HepG2 (cell line): Measurements from ENCODE around the gene RUNX2. TPM values are rescaled to one million over a fixed set of nuclear protein-coding genes. Genes with fewer than 3 reads are reported as not detected.
A peak's percentile ranks its signal among the peaks of the same experiment; 100 is the strongest.

Experiments
- ATAC-seq: fragments of 200-7000 bp; cut with Tn5 transposase; 3 replicates; pipeline ENCODE4 v1.9.1; 2020; ENCODE audit warnings: mild to moderate bottlenecking, moderate library complexity
- BruUV-seq: library from RNA; stranded (reverse); fragments of 400-500 nt; replicated peaks from 2 replicates; lab custom pipeline; 2021; lab: Mats Ljungman, UMichigan
- CTCF ChIA-PET: fragments of 300-600 bp; formaldehyde crosslinking; extraction: SDS; loops from one replicate; lab custom pipeline; 2021; ENCODE audit warnings: low total read pairs, inconsistent platforms, low intra/inter-chr PET ratio; lab: Yijun Ruan, JAX
- POLR2A ChIA-PET: fragments of 350-600 bp; sonication (Branson Sonifier 250); formaldehyde crosslinking; loops from one replicate; lab custom pipeline; 2020; ENCODE audit warnings: antibody characterized with exemption, inconsistent platforms; lab: Yijun Ruan, JAX
- DNase-seq: peaks from one replicate; pipeline ENCODE4 v3.0.0-alpha.2; 2015; ENCODE audit warnings: low spot score
- FAIRE-seq: peaks from 3 replicates; lab custom pipeline; 2011; peaks lifted over from hg19 to GRCh38; lab: Jason Lieb, UNC
- H2AFZ ChIP-seq: one replicate; pipeline ENCODE4 v1.6.1; 2011; ENCODE audit warnings: low read length, inconsistent platforms
- H3K27ac ChIP-seq: fragments of 300-600 bp; 3 replicates; pipeline ENCODE4 v1.8.0; 2011; ENCODE audit warnings: mixed run types, mild to moderate bottlenecking, mixed read lengths, low read length, inconsistent platforms; ENCODE audit not compliant: insufficient read depth; ENCODE audit errors: extremely low read length
- H3K27me3 ChIP-seq, 2 experiments: fragments of 200-600 bp in 1 of 2; 2 replicates in 1 of 2; 3 replicates in 1 of 2; pipeline versions ENCODE4 v1.6.0 to v1.8.0; 2011; ENCODE audit warnings: low read length in 2 of 2, mild to moderate bottlenecking in 2 of 2, moderate library complexity in 2 of 2, inconsistent platforms in 1 of 2; ENCODE audit not compliant: insufficient read depth in 2 of 2, control insufficient read depth in 1 of 2
- H3K36me3 ChIP-seq, 2 experiments: fragments of 200-600 bp in 1 of 2; replicated peaks in 1 of 2; 2 replicates in 1 of 2; 3 replicates in 1 of 2; pipeline versions ENCODE4 v1.5.1 to v1.8.0; 2011; ENCODE audit warnings: low read length in 2 of 2, inconsistent platforms in 1 of 2; ENCODE audit not compliant: insufficient read depth in 2 of 2, control insufficient read depth in 1 of 2
- H3K4me1 ChIP-seq: 2 replicates; pipeline ENCODE4 v1.5.1; 2012; ENCODE audit warnings: low read length, inconsistent platforms; ENCODE audit not compliant: insufficient read depth
- H3K4me2 ChIP-seq: 2 replicates; pipeline ENCODE4 v1.6.0; 2011; ENCODE audit warnings: low read depth, low read length, inconsistent platforms
- H3K4me3 ChIP-seq, 3 experiments: fragments of 200-600 bp in 1 of 3; sonication (generic), shearing (Covaris generic) in 1 of 3; replicated peaks in 1 of 3; 2 replicates each; pipeline ENCODE4 v1.5.1; 2011 to 2016; ENCODE audit warnings: low read length in 3 of 3, inconsistent platforms in 2 of 3, low read depth in 2 of 3, mild to moderate bottlenecking in 2 of 3, control low read depth in 1 of 3, mixed read lengths in 1 of 3; ENCODE audit not compliant: insufficient read depth in 1 of 3
- H3K79me2 ChIP-seq: one replicate; pipeline ENCODE4 v1.6.1; 2011; ENCODE audit warnings: low read length, inconsistent platforms; ENCODE audit not compliant: insufficient read depth
- H3K9ac ChIP-seq: 2 replicates; pipeline ENCODE4 v1.6.0; 2011; ENCODE audit warnings: mild to moderate bottlenecking, low read depth, low read length, inconsistent platforms; ENCODE audit not compliant: insufficient read depth
- H3K9me3 ChIP-seq: 2 replicates; pipeline ENCODE4 v1.5.1; 2012; ENCODE audit warnings: mild to moderate bottlenecking, low read length
- H4K20me1 ChIP-seq: 2 replicates; pipeline ENCODE4 v1.6.0; 2011; ENCODE audit warnings: inconsistent platforms, mild to moderate bottlenecking, low read length, moderate library complexity; ENCODE audit not compliant: insufficient read depth
- CBX2 ChIP-seq, 2 experiments: fragments of 200-600 bp in 1 of 2; sonication (generic); formaldehyde crosslinking in 1 of 2; IDR thresholded peaks; 2 replicates each; pipeline versions ENCODE4 v1.7.0 to v1.8.1; 2018 to 2022; ENCODE audit warnings: low read depth in 2 of 2, low read length in 1 of 2, mild to moderate bottlenecking in 1 of 2, missing genetic modification reagents in 1 of 2
- CHD4 ChIP-seq: fragments of 200-600 bp; sonication (generic); IDR thresholded peaks from 2 replicates; pipeline ENCODE4 v1.7.0; 2017; ENCODE audit warnings: mild to moderate bottlenecking, low read length, borderline replicate concordance
- SNAPC2 ChIP-seq: sonication (generic); formaldehyde crosslinking; IDR thresholded peaks from 2 replicates; pipeline ENCODE4 v1.8.1; 2022; ENCODE audit warnings: mild to moderate bottlenecking, missing genetic modification reagents
- WGBS: methylation state at CpG from one replicate; pipeline ENCODE4 v1.1.6; 2017; ENCODE audit warnings: low lambda C conversion rate; 5-methylcytosine and 5-hydroxymethylcytosine counted together
- in situ Hi-C: cut with HindIII; loops from 2 replicates; pipeline ENCODE4 v1.10.0; 2017; ENCODE audit warnings: low pct_unique_long_range_greater_than_20kb; ENCODE audit not compliant: extremely low pct_ligation_motif_present
- intact Hi-C: fragments of 100-400 bp; cut with micrococcal nuclease; formaldehyde crosslinking; loops from one replicate; pipeline ENCODE4 v1.10.0; 2022; ENCODE audit not compliant: unreplicated experiment
- polyA plus RNA-seq, 8 experiments: library from polyadenylated mRNA; depleted of rRNA in 3 of 8; stranded (reverse) in 7 of 8; unstranded in 1 of 8; fragments of >200 nt; fragmentation: Illumina TruSeq in 4 of 8; extraction: Trizol in 4 of 8; gene quantifications; 2 replicates each; pipeline versions ENCODE4 v1.2.1 to v1.2.3, GENCODE V29; 2011 to 2016; ENCODE audit warnings: low read depth in 4 of 8, missing spikeins in 1 of 8, mixed read lengths in 1 of 8; ENCODE audit not compliant: insufficient read depth in 1 of 8
- total RNA-seq, 5 experiments: library from RNA; depleted of rRNA; stranded (reverse); fragments of >200 nt; fragmentation: Illumina TruSeq; extraction: Trizol; gene quantifications; 2 replicates each; pipeline ENCODE4 v1.2.3, GENCODE V29; 2016; ENCODE audit warnings: low read depth in 1 of 5
- TF ChIP-seq, protein P1 (sequence below): IDR thresholded peaks from 2 replicates; pipeline ENCODE4 v1.6.1; 2016; ENCODE audit warnings: low read depth, missing genetic modification reagents, missing compliant biosample characterization
- TF ChIP-seq, protein P2 (sequence below): sonication (generic); formaldehyde crosslinking; conservative IDR thresholded peaks from 2 replicates; pipeline ENCODE4 v1.4.0; 2020; ENCODE audit warnings: missing genetic modification reagents

Gene RUNX2
- total and polyA plus RNA-seq, 2 of the 13 experiments (the other 11 are each of a cell fraction or from before 2014, with no cell fraction given) = not detected

DNA sequence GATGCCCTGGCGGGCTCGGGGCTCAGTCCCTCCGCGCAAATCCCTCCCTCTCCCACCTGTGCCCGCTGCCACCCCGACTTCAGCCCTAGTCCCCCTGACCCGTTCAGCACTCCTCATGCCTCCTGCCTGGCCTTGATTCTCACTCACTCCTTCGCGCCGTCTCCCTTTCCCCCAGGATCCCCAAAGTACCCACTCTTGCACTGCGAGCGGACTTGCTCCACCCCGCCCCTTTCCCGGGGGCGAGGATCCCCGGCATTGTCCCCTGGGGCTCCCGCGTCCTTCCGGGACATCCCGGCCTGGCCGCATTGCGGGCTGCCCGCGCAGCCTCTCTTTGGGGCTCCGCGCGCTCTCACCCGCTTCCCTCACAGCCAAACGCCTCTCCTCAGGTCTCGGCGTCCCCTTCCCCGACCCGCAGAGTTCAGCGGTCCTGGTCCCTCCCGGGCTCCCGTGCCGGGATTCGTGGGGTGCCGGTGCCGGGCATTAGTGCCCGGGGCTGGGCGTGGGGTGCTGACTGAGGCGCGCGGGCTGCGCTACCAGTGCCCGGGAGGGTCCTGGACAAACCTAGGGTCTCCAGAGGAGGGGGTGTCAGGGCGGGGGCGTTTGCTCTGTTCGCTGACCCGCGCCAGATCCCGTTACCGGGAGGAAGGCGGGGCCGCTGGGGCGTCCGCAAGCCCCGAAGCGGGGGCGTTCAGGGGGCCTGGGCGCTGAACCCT, 95.1 kb downstream of the RUNX2 start (continued):
- TF ChIP-seq, protein P1, sequence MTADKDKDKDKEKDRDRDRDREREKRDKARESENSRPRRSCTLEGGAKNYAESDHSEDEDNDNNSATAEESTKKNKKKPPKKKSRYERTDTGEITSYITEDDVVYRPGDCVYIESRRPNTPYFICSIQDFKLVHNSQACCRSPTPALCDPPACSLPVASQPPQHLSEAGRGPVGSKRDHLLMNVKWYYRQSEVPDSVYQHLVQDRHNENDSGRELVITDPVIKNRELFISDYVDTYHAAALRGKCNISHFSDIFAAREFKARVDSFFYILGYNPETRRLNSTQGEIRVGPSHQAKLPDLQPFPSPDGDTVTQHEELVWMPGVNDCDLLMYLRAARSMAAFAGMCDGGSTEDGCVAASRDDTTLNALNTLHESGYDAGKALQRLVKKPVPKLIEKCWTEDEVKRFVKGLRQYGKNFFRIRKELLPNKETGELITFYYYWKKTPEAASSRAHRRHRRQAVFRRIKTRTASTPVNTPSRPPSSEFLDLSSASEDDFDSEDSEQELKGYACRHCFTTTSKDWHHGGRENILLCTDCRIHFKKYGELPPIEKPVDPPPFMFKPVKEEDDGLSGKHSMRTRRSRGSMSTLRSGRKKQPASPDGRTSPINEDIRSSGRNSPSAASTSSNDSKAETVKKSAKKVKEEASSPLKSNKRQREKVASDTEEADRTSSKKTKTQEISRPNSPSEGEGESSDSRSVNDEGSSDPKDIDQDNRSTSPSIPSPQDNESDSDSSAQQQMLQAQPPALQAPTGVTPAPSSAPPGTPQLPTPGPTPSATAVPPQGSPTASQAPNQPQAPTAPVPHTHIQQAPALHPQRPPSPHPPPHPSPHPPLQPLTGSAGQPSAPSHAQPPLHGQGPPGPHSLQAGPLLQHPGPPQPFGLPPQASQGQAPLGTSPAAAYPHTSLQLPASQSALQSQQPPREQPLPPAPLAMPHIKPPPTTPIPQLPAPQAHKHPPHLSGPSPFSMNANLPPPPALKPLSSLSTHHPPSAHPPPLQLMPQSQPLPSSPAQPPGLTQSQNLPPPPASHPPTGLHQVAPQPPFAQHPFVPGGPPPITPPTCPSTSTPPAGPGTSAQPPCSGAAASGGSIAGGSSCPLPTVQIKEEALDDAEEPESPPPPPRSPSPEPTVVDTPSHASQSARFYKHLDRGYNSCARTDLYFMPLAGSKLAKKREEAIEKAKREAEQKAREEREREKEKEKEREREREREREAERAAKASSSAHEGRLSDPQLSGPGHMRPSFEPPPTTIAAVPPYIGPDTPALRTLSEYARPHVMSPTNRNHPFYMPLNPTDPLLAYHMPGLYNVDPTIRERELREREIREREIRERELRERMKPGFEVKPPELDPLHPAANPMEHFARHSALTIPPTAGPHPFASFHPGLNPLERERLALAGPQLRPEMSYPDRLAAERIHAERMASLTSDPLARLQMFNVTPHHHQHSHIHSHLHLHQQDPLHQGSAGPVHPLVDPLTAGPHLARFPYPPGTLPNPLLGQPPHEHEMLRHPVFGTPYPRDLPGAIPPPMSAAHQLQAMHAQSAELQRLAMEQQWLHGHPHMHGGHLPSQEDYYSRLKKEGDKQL (CRISPR knock-in tag) = no peak
- no peak for TF ChIP-seq SNAPC2
- no peak for TF ChIP-seq CHD4

DNA sequence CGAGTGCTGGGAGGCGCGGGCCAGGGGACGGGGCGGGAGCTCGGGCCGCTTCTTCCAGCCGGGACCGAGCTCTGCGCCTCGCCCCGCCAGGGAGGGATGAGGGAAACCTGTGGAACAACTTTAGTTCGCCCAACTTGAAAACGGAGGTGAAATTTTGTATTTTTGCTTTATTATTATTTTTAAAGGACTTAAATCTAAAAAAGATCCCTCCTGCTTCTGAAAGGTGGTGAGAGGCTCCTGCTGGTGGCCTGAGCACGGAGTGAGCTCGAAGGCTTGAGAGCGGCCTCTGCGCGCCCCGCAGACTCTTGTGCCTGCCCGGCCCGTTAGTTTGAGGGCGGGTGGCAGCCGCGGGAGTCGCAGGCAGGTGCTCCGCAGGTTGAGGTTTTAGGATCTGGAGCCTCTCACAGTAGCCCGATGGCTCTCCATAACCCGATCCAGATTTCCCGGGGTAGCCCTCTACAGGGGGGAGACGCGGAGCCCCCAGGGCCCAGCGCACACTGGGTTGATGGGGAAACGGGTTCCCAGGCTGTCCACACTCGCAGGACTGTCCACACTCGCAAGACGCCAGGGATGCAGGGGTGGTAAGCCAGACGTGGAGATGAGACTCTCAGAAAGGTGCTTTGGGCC, 95.8 kb downstream of the RUNX2 start:
- Histone ChIP-seq H2AFZ (no peak overlapping the region), H3K79me2 (no peaks in the 10 kb centered on the region), H3K36me3 (no peaks in the 10 kb centered on the region), H3K9me3 (no peaks in the 10 kb centered on the region), H3K4me3 (peak overlapping the region in 2 of 3 experiments; percentile 66 to 78; a peak in 3 of 6 replicates), H3K9ac (no peak overlapping the region), H3K4me1 (peaks cover 24% of the 10 kb centered on the region), H3K27me3 (peaks cover 20 to 55% of the 10 kb centered on the region in 2 experiments), H3K4me2 (peak overlapping the region; percentile 93), H3K27ac (no peak overlapping the region), H4K20me1 (no peaks in the 10 kb centered on the region)
- DNase-seq (no peak), ATAC-seq (peak; percentile 22), FAIRE-seq (no peak)
- ChIA-PET CTCF (no interaction called here), POLR2A (no interaction called here)
- 60% methylated on average over 31 of the region's 38 CpGs for WGBS
- no TSS peak for BruUV-seq
- TF ChIP-seq CBX2 (IDR thresholded peaks at IDR 0.05; ENCODE audit: low read depth, low read length) (0 out of 2 replicates have a peak, but pooled peaks have one; percentile 21), CBX2 (CRISPR knock-in tag; IDR thresholded peaks at IDR 0.05; ENCODE audit: low read depth) (no peak)
- TF ChIP-seq, protein P2, sequence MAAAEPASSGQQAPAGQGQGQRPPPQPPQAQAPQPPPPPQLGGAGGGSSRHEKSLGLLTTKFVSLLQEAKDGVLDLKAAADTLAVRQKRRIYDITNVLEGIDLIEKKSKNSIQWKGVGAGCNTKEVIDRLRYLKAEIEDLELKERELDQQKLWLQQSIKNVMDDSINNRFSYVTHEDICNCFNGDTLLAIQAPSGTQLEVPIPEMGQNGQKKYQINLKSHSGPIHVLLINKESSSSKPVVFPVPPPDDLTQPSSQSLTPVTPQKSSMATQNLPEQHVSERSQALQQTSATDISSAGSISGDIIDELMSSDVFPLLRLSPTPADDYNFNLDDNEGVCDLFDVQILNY (CRISPR knock-in tag) = no peak
- in situ Hi-C loops (loop anchor here (5.0 kb wide), 1 partner anchor 767 kb away; no protein-coding TSS in a partner anchor), intact Hi-C loops (loop anchor here (5.0 kb wide), 1 partner anchor 288 kb away; no protein-coding TSS in a partner anchor)
